GM19239 (cell line): ENCODE data around the gene SGSH.

ENCODE experiments used
- DNase-seq: peaks from one replicate; pipeline ENCODE4 v3.0.0; 2011; ENCODE audit warnings: low spot score; ENCODE audit not compliant: insufficient read length
- FAIRE-seq: peaks from 2 replicates; lab custom pipeline; 2011; peaks lifted over from hg19 to GRCh38; lab: Jason Lieb, UNC

Gene SGSH

GRCh38 chr17:80191865-80192661 is 28.1 kb downstream of the SGSH start:
- no peak for FAIRE-seq
- DNase-seq, result no peak

- DNase-seq, result no peak
- no peak for FAIRE-seq
Measured at GRCh38 chr17:80191192-80191591, 28.9 kb downstream of the SGSH start.

GRCh38 chr17:80190716-80191115 is 29.4 kb downstream of the SGSH start:
- FAIRE-seq (no peak), DNase-seq (no peak)

- FAIRE-seq (no peak), DNase-seq (no peak)
Measured at GRCh38 chr17:80189611-80190010, 30.5 kb downstream of the SGSH start.

GRCh38 chr17:80187515-80187941 is 32.6 kb downstream of the SGSH start:
- FAIRE-seq (no peak), DNase-seq (no peak)

- no peak for DNase-seq
- no peak for FAIRE-seq
Measured at GRCh38 chr17:80187090-80187489, 33.0 kb downstream of the SGSH start.

- FAIRE-seq (no peak), DNase-seq (no peak)
Measured at GRCh38 chr17:80185968-80186367, 34.2 kb downstream of the SGSH start.

GRCh38 chr17:80184423-80184714 is 35.8 kb downstream of the SGSH start:
- DNase-seq, result no peak
- no peak for FAIRE-seq

- FAIRE-seq, result no peak
- no peak for DNase-seq
Measured at GRCh38 chr17:80183581-80184422, 36.3 kb downstream of the SGSH start.

- no peak for FAIRE-seq
- no peak for DNase-seq
Measured at GRCh38 chr17:80182845-80183223, 37.3 kb downstream of the SGSH start.

GRCh38 chr17:80182118-80182844 is 37.9 kb downstream of the SGSH start:
- no peak for DNase-seq
- FAIRE-seq, result no peak

- FAIRE-seq (no peak), DNase-seq (no peak)
Measured at GRCh38 chr17:80181431-80181830, 38.7 kb downstream of the SGSH start.

GRCh38 chr17:80180192-80180591 is 39.9 kb downstream of the SGSH start:
- FAIRE-seq, result no peak
- no peak for DNase-seq

GRCh38 chr17:80177986-80178595 is 42.0 kb downstream of the SGSH start:
- no peak for FAIRE-seq
- DNase-seq, result no peak

GRCh38 chr17:80176757-80177156 is 43.4 kb downstream of the SGSH start:
- FAIRE-seq (no peak), DNase-seq (no peak)

- DNase-seq (no peak), FAIRE-seq (no peak)
Measured at GRCh38 chr17:80173916-80174315, 46.2 kb downstream of the SGSH start.

- FAIRE-seq, result no peak
- DNase-seq, result no peak
Measured at GRCh38 chr17:80173126-80173525, 47.0 kb downstream of the SGSH start.

GRCh38 chr17:80171681-80172080 is 48.5 kb downstream of the SGSH start:
- DNase-seq (no peak), FAIRE-seq (no peak)

- no peak for FAIRE-seq
- DNase-seq, result no peak
Measured at GRCh38 chr17:80169784-80170500, 50.2 kb downstream of the SGSH start, which contains the start of gene CARD14. Gene CARD14, plus strand, starts transcription at chr17:80170030. Its CDS starts 11,409 bp downstream, at chr17:80181439.

GRCh38 chr17:80169107-80169506 is 51.0 kb downstream of the SGSH start:
- FAIRE-seq (no peak), DNase-seq (no peak)
